Erythroblast (primary cell): ENCODE data around the gene TTC7B.

Experiments used
- GATA1 ChIP-seq: IDR thresholded peaks from 2 replicates; pipeline ENCODE4 v1.6.1; 2011; ENCODE audit warnings: low read depth, mild to moderate bottlenecking, control low read depth, low read length, moderate library complexity
- POLR2A ChIP-seq: IDR thresholded peaks from 2 replicates; pipeline ENCODE4 v1.6.1; 2011; ENCODE audit warnings: mild to moderate bottlenecking, low read length

GRCh38 chr14:90533591-90534021, 282.6 kb downstream of the TTC7B start:
- no peak for TF ChIP-seq POLR2A
- no peak for TF ChIP-seq GATA1
